GM20000 (cell line): ENCODE data around the gene OSGIN1.
"Not testable (repeated sequence)": the region's sequence is repeated elsewhere in the genome, so short reads cannot be mapped to it uniquely, and the experiment has no call there.

Source experiments
- DNase-seq: peaks from one replicate; pipeline ENCODE4 v3.0.0; 2012; ENCODE audit warnings: low spot score
- CTCF ChIP-seq: IDR thresholded peaks from 2 replicates; pipeline ENCODE4 v1.5.1; 2012; ENCODE audit warnings: mild to moderate bottlenecking, control low read depth; ENCODE audit errors: extremely low read depth, missing control alignments

Gene OSGIN1

GRCh38 chr16:83943516-83944050, 9.5 kb upstream of the OSGIN1 start:
- TF ChIP-seq CTCF = no peak
- no peak for DNase-seq

GRCh38 chr16:83945587-83945986, 7.5 kb upstream of the OSGIN1 start:
- TF ChIP-seq CTCF = no peak
- no peak for DNase-seq

- no peak for TF ChIP-seq CTCF
- no peak for DNase-seq
Observed at GRCh38 chr16:83946154-83946780, 6.8 kb upstream of the OSGIN1 start.

GRCh38 chr16:83946781-83947566, 6.1 kb upstream of the OSGIN1 start:
- no peak for TF ChIP-seq CTCF
- DNase-seq = no peak

- TF ChIP-seq CTCF = no peak
- DNase-seq = no peak
Observed at GRCh38 chr16:83947642-83948234, 5.3 kb upstream of the OSGIN1 start.

GRCh38 chr16:83948914-83949723, 3.9 kb upstream of the OSGIN1 start:
- TF ChIP-seq CTCF = no peak
- DNase-seq = no peak

- no peak for DNase-seq
- TF ChIP-seq CTCF = no peak
Observed at GRCh38 chr16:83949724-83950001, 3.4 kb upstream of the OSGIN1 start.

GRCh38 chr16:83950862-83951399, 2.1 kb upstream of the OSGIN1 start:
- DNase-seq = not testable (repeated sequence)
